GM18861 (cell line): ENCODE data around the gene PYURF.
A peak's percentile ranks its signal among the peaks of the same experiment; 100 is the strongest.
"Not testable (repeated sequence)": the region's sequence is repeated elsewhere in the genome, so short reads cannot be mapped to it uniquely, and the experiment has no call there.

ENCODE experiments used
- ATAC-seq: cut with Tn5 transposase; IDR thresholded peaks from one replicate; pipeline ENCODE4 v1.9.1; 2021; ENCODE audit not compliant: unreplicated experiment

PYURF gene

GRCh38 chr4:88523325-88524129, at the start of gene PYURF:
Gene PYURF, minus strand, starts transcription at chr4:88523776. Its CDS starts 76 bp downstream, at chr4:88523700.
- peak; percentile 71 for ATAC-seq

GRCh38 chr4:88570001-88570400, 46.4 kb upstream of the PYURF start:
- ATAC-seq: no peak

- ATAC-seq: no peak
Measured at GRCh38 chr4:88567591-88567990, 44.0 kb upstream of the PYURF start.

- ATAC-seq: no peak
Measured at GRCh38 chr4:88549815-88550214, 26.2 kb upstream of the PYURF start.

- ATAC-seq: not testable (repeated sequence)
Measured at GRCh38 chr4:88539322-88540068, 15.9 kb upstream of the PYURF start.

- no peak for ATAC-seq
Measured at GRCh38 chr4:88537709-88538108, 14.1 kb upstream of the PYURF start.

- ATAC-seq: no peak
Measured at GRCh38 chr4:88535090-88535755, 11.6 kb upstream of the PYURF start.

GRCh38 chr4:88533937-88534750, 10.6 kb upstream of the PYURF start:
- ATAC-seq: no peak

- no peak for ATAC-seq
Measured at GRCh38 chr4:88533088-88533790, 9.7 kb upstream of the PYURF start.

GRCh38 chr4:88531549-88531948, 8.0 kb upstream of the PYURF start:
- no peak for ATAC-seq

GRCh38 chr4:88528861-88529260, 5.3 kb upstream of the PYURF start:
- no peak for ATAC-seq

- no peak for ATAC-seq
Measured at GRCh38 chr4:88527787-88528186, 4.2 kb upstream of the PYURF start.

- ATAC-seq: no peak
Measured at GRCh38 chr4:88526221-88526815, 2.7 kb upstream of the PYURF start.

GRCh38 chr4:88524171-88524570, 595 bp upstream of the PYURF start:
- no peak for ATAC-seq

- ATAC-seq: no peak
Measured at GRCh38 chr4:88522702-88523324, 763 bp downstream of the PYURF start.

GRCh38 chr4:88518911-88519310, 4.7 kb downstream of the PYURF start:
- no peak for ATAC-seq

- no peak for ATAC-seq
Measured at GRCh38 chr4:88517825-88518224, 5.8 kb downstream of the PYURF start.

- no peak for ATAC-seq
Measured at GRCh38 chr4:88516746-88517145, 6.8 kb downstream of the PYURF start.
